Measurements from ENCODE around the gene CPLX4. TPM values are rescaled to one million over a fixed set of nuclear protein-coding genes. Genes with fewer than 3 reads are reported as not detected.

The CPLX4 gene
- total and polyA plus RNA-seq, 2 donors (not counting 1 experiment from before 2014, with no cell fraction given), result not detected

GRCh38 chr18:59328683-59329082, 10.2 kb upstream of the CPLX4 start:
- no peak for DNase-seq (ENCODE audit: low read depth in 2 of 2)
- no peak overlapping the region for H3K4me3 ChIP-seq (replicated peaks in 1 of 4; ENCODE audit: control extremely low read depth in 1 of 4, insufficient read depth in 1 of 4, low read depth in 3 of 4, low read length in 4 of 4)
- H4K20me1 ChIP-seq (ENCODE audit: control insufficient read depth, extremely low read depth, insufficient read depth, low read length), result no peaks in the 10 kb centered on the region
- H3K36me3 ChIP-seq (ENCODE audit: control insufficient read depth, insufficient read depth, low read length), result peaks cover 8% of the 10 kb centered on the region
- H3K79me2 ChIP-seq (ENCODE audit: control insufficient read depth, insufficient read depth, low read length), result no peaks in the 10 kb centered on the region
- no peak overlapping the region for H3K9ac ChIP-seq (ENCODE audit: insufficient read depth, low read length)
- TF ChIP-seq CTCF (conservative IDR thresholded peaks at IDR 0.05 in 1 of 2, IDR thresholded peaks at IDR 0.05 in 1 of 2; ENCODE audit: low read depth in 1 of 2, low read length in 2 of 2), result no peak
- no peak for TF ChIP-seq EZH2 (IDR thresholded peaks at IDR 0.05; ENCODE audit: low read length, missing control alignments)
- H3K27ac ChIP-seq (ENCODE audit: insufficient read depth, low read length), result no peak overlapping the region
- H3K4me1 ChIP-seq (ENCODE audit: control insufficient read depth, extremely low read depth, insufficient read depth, low read length), result no peaks in the 10 kb centered on the region
- no peak overlapping the region for H3K4me2 ChIP-seq (ENCODE audit: extremely low read depth, insufficient read depth, low read length)
- H2AFZ ChIP-seq (ENCODE audit: low read length), result no peak overlapping the region
- H3K27me3 ChIP-seq (ENCODE audit: control insufficient read depth, insufficient read depth, low read length), result no peaks in the 10 kb centered on the region
- H3K9me3 ChIP-seq (ENCODE audit: control insufficient read depth, insufficient read depth, low read depth, low read length), result no peaks in the 10 kb centered on the region

DNA sequence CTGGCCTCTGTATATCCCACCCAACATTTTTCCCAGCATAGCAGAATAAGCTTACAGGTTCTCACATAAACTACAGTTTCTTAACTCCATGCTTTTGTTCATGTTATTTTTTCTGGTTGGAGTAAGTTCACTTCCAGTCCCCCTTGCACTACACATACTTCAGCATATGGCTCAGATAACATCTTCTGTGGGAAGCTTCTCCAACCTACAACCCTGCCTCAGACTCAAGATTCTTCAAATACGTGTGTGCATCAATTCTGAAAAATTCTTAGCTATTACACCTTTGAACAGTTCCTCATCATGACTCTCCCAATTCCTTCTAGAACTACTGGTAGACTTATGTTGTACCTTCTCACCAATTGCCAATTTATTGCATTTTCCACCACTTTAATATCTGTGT, 7.5 kb upstream of the CPLX4 start:
- no peaks in the 10 kb centered on the region for H3K27me3 ChIP-seq (ENCODE audit: control insufficient read depth, insufficient read depth, low read length)
- TF ChIP-seq EZH2 (IDR thresholded peaks at IDR 0.05; ENCODE audit: low read length, missing control alignments) (no peak), CTCF (conservative IDR thresholded peaks at IDR 0.05 in 1 of 2, IDR thresholded peaks at IDR 0.05 in 1 of 2; ENCODE audit: low read depth in 1 of 2, low read length in 2 of 2) (no peak)
- no peaks in the 10 kb centered on the region for H3K9me3 ChIP-seq (ENCODE audit: control insufficient read depth, insufficient read depth, low read depth, low read length)
- no peaks in the 10 kb centered on the region for H4K20me1 ChIP-seq (ENCODE audit: control insufficient read depth, extremely low read depth, insufficient read depth, low read length)
- no peaks in the 10 kb centered on the region for H3K79me2 ChIP-seq (ENCODE audit: control insufficient read depth, insufficient read depth, low read length)
- H3K36me3 ChIP-seq (ENCODE audit: control insufficient read depth, insufficient read depth, low read length), result peaks cover 2% of the 10 kb centered on the region
- no peak overlapping the region for H3K4me3 ChIP-seq (replicated peaks in 1 of 4; ENCODE audit: control extremely low read depth in 1 of 4, insufficient read depth in 1 of 4, low read depth in 3 of 4, low read length in 4 of 4)
- no peak overlapping the region for H3K4me2 ChIP-seq (ENCODE audit: extremely low read depth, insufficient read depth, low read length)
- H3K9ac ChIP-seq (ENCODE audit: insufficient read depth, low read length), result no peak overlapping the region
- H3K4me1 ChIP-seq (ENCODE audit: control insufficient read depth, extremely low read depth, insufficient read depth, low read length), result no peaks in the 10 kb centered on the region
- no peak for DNase-seq (ENCODE audit: low read depth in 2 of 2)
- H2AFZ ChIP-seq (ENCODE audit: low read length), result no peak overlapping the region
- no peak overlapping the region for H3K27ac ChIP-seq (ENCODE audit: insufficient read depth, low read length)

DNA sequence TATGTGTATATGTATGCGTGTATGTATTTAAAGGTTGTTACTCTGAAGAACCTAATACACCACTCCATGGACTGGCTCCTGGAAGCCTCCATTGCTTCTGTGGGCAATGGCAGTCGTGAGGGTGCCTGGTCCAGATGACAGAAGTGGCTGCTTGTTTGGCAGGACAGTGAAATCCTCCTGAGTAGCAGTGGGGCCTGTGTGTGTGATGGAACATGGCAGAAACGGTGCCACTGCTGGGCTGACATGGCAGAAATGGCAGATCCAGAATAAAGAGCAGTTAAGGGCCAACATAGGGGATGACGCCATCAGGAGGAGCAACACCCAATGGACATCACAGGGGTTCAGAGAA, 6.1 kb upstream of the CPLX4 start:
- no peak for TF ChIP-seq CTCF (conservative IDR thresholded peaks at IDR 0.05 in 1 of 2, IDR thresholded peaks at IDR 0.05 in 1 of 2; ENCODE audit: low read depth in 1 of 2, low read length in 2 of 2)
- no peak for TF ChIP-seq EZH2 (IDR thresholded peaks at IDR 0.05; ENCODE audit: low read length, missing control alignments)
- H2AFZ ChIP-seq (ENCODE audit: low read length), result no peak overlapping the region

More for the DNA sequence above, 6.1 kb upstream of the CPLX4 start:
- no peaks in the 10 kb centered on the region for H4K20me1 ChIP-seq (ENCODE audit: control insufficient read depth, extremely low read depth, insufficient read depth, low read length)
- no peak overlapping the region for H3K9ac ChIP-seq (ENCODE audit: insufficient read depth, low read length)
- H3K79me2 ChIP-seq (ENCODE audit: control insufficient read depth, insufficient read depth, low read length), result no peaks in the 10 kb centered on the region
- H3K36me3 ChIP-seq (ENCODE audit: control insufficient read depth, insufficient read depth, low read length), result peaks cover 2% of the 10 kb centered on the region
- no peaks in the 10 kb centered on the region for H3K27me3 ChIP-seq (ENCODE audit: control insufficient read depth, insufficient read depth, low read length)
- H3K27ac ChIP-seq (ENCODE audit: insufficient read depth, low read length), result no peak overlapping the region
- DNase-seq (ENCODE audit: low read depth in 2 of 2), result no peak
- H3K4me1 ChIP-seq (ENCODE audit: control insufficient read depth, extremely low read depth, insufficient read depth, low read length), result no peaks in the 10 kb centered on the region
- H3K4me2 ChIP-seq (ENCODE audit: extremely low read depth, insufficient read depth, low read length), result no peak overlapping the region
- no peaks in the 10 kb centered on the region for H3K9me3 ChIP-seq (ENCODE audit: control insufficient read depth, insufficient read depth, low read depth, low read length)
- H3K4me3 ChIP-seq (replicated peaks in 1 of 4; ENCODE audit: control extremely low read depth in 1 of 4, insufficient read depth in 1 of 4, low read depth in 3 of 4, low read length in 4 of 4), result no peak overlapping the region
